ENCODE results near the gene PKP2. TPM values are rescaled to one million over a fixed set of nuclear protein-coding genes. Genes with fewer than 3 reads are reported as not detected.

PKP2 gene
- total and polyA plus RNA-seq, 9 of the 15 experiments (the other 6 are each of a cell fraction or from before 2014, with no cell fraction given): 1.6 to 4.2 (median 2.8) TPM

DNA sequence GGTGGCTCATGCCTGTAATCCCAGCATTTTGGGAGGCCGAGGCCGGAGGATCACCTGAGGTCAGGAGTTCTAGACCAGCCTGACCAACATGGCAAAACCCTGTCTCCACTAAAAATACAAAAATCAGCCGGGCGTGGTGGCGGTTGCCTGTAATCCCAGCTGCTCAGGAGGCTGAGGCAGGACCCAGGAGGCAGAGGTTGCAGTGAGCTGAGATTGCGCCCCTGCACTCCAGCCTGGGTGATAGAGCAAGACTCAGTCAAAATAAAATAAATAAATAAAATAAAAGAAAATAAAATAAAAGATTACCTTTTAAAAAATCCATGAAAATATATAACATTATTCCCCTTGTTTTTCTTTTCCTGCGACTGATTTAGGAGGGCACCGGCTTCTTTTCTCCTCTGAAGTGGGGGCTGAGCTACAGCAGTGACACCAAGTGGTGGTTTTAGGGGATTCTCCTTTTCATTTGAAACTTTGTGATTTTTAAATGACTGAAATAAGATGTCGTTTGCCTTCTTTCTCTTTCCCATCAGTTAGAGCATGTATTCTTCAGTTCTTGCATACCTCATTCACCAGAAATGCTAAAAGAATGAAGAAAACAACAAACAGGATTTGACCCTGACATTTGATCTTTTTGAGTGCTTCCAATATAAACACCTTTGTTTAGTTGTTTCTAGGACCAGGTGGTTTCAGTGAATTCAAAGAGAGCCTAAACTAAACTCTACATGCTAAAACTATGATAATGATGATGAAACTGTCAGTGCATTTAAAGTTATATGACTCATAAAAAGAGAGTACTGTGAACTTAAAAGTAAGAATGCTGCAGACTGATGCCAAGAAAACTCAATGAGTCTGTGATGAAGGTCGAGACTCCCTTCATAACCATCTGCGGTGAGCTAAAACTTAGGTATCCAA lies 22.6 kb upstream of the PKP2 start:
- ChIA-PET CTCF (ENCODE audit: low intra/inter-chr PET ratio) (interaction anchor here (0.7 to 1.2 kb wide), 2 partner anchors 163 to 553 kb away, joined by 3 to 10 read pairs; partner anchors contain the start of gene YARS2), POLR2A (interaction anchor here (1.5 kb wide), 1 partner anchor 163 kb away, joined by 4 read pairs; the partner anchor contains the start of gene YARS2)
- no peaks in the 10 kb centered on the region for H4K20me1 ChIP-seq (replicated peaks; ENCODE audit: control insufficient read depth, insufficient read depth, low read length)
- 19% methylated on average over 11 of the region's 11 CpGs for WGBS (ENCODE audit: insufficient coverage, low coverage, missing lambda C conversion rate)
- FAIRE-seq (no peak), ATAC-seq (peak; percentile 71; the same call in 2 of the 3 replicates), DNase-seq (ENCODE audit: extremely low read depth in 1 of 4, low spot score in 3 of 4) (peak; percentile 17 to 28 (median 22))
- no peaks in the 10 kb centered on the region for H3K36me3 ChIP-seq (ENCODE audit: control insufficient read depth, insufficient read depth, low read length)
- in situ Hi-C loops (cut with MboI): no loop called here
- no peaks in the 10 kb centered on the region for H3K79me2 ChIP-seq (ENCODE audit: control insufficient read depth, insufficient read depth, low read length)
- H3K27me3 ChIP-seq (ENCODE audit: control insufficient read depth in 2 of 2, insufficient read depth in 2 of 2, low read length in 2 of 2): no peaks in the 10 kb centered on the region
- no TSS peak for BruUV-seq (replicated peaks)
- no peak overlapping the region for H3K9ac ChIP-seq (ENCODE audit: insufficient read depth in 1 of 2, low read depth in 2 of 2, low read length in 2 of 2)
- no peaks in the 10 kb centered on the region for H3K9me3 ChIP-seq (replicated peaks; ENCODE audit: control insufficient read depth, insufficient read depth, low read depth, low read length)
- no peak overlapping the region for H2AFZ ChIP-seq (ENCODE audit: low read depth, low read length)
- no peak overlapping the region for H3K4me3 ChIP-seq
- intact Hi-C loops (cut with micrococcal nuclease): loop anchor here (1.0 kb wide), 1 partner anchor 163 kb away; no protein-coding TSS in a partner anchor
- no peaks in the 10 kb centered on the region for H3K4me1 ChIP-seq (replicated peaks in 1 of 2; ENCODE audit: control insufficient read depth in 2 of 2, insufficient read depth in 2 of 2, low read length in 2 of 2)
- no peak overlapping the region for H3K27ac ChIP-seq (ENCODE audit: extremely low read depth, low read depth, low read length)
- H3K4me2 ChIP-seq (ENCODE audit: insufficient read depth, low read length): no peak overlapping the region
- H3K9me1 ChIP-seq (ENCODE audit: control insufficient read depth, insufficient read depth, low read length): no peaks in the 10 kb centered on the region
- TF ChIP-seq, protein P1, sequence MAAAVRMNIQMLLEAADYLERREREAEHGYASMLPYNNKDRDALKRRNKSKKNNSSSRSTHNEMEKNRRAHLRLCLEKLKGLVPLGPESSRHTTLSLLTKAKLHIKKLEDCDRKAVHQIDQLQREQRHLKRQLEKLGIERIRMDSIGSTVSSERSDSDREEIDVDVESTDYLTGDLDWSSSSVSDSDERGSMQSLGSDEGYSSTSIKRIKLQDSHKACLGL (CRISPR knock-in tag; IDR thresholded peaks at IDR 0.05; ENCODE audit: borderline replicate concordance, poor library complexity, severe bottlenecking): no peak
- 0 out of 2 replicates have a peak, but pooled peaks have one; percentile 21 for TF ChIP-seq SMC3 (conservative IDR thresholded peaks at IDR 0.05; ENCODE audit: insufficient read depth, low read depth, low read length)
- TF ChIP-seq RAD21 (CRISPR knock-in tag; conservative IDR thresholded peaks at IDR 0.05 in 1 of 2, IDR thresholded peaks at IDR 0.05 in 1 of 2): peak; percentile 51 to 68
- TF ChIP-seq, protein P2, sequence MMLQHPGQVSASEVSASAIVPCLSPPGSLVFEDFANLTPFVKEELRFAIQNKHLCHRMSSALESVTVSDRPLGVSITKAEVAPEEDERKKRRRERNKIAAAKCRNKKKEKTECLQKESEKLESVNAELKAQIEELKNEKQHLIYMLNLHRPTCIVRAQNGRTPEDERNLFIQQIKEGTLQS (IDR thresholded peaks at IDR 0.05): peak; percentile 31; the same call in 1 of the 2 replicates
- TF ChIP-seq, protein P2 (CRISPR knock-in tag; conservative IDR thresholded peaks at IDR 0.05): no peak
- TF ChIP-seq, protein P3, sequence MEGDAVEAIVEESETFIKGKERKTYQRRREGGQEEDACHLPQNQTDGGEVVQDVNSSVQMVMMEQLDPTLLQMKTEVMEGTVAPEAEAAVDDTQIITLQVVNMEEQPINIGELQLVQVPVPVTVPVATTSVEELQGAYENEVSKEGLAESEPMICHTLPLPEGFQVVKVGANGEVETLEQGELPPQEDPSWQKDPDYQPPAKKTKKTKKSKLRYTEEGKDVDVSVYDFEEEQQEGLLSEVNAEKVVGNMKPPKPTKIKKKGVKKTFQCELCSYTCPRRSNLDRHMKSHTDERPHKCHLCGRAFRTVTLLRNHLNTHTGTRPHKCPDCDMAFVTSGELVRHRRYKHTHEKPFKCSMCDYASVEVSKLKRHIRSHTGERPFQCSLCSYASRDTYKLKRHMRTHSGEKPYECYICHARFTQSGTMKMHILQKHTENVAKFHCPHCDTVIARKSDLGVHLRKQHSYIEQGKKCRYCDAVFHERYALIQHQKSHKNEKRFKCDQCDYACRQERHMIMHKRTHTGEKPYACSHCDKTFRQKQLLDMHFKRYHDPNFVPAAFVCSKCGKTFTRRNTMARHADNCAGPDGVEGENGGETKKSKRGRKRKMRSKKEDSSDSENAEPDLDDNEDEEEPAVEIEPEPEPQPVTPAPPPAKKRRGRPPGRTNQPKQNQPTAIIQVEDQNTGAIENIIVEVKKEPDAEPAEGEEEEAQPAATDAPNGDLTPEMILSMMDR (IDR thresholded peaks at IDR 0.05 in 2 of 3, conservative IDR thresholded peaks at IDR 0.05 in 1 of 3; ENCODE audit: insufficient read depth in 2 of 3, low read depth in 1 of 3, low read length in 3 of 3): peak; percentile 45 to 58 (median 54); a peak in 5 of 6 replicates
- TF ChIP-seq BMI1 (IDR thresholded peaks at IDR 0.05; ENCODE audit: low read length): no peak
- no peak for TF ChIP-seq ZNF217 (CRISPR knock-in tag; IDR thresholded peaks at IDR 0.05)
- TF ChIP-seq, protein P4, sequence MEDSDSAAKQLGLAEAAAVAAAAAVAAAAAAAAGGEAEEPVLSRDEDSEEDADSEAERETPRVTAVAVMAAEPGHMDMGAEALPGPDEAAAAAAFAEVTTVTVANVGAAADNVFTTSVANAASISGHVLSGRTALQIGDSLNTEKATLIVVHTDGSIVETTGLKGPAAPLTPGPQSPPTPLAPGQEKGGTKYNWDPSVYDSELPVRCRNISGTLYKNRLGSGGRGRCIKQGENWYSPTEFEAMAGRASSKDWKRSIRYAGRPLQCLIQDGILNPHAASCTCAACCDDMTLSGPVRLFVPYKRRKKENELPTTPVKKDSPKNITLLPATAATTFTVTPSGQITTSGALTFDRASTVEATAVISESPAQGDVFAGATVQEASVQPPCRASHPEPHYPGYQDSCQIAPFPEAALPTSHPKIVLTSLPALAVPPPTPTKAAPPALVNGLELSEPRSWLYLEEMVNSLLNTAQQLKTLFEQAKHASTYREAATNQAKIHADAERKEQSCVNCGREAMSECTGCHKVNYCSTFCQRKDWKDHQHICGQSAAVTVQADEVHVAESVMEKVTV (CRISPR knock-in tag; IDR thresholded peaks at IDR 0.05): 0 out of 2 replicates have a peak, but pooled peaks have one; percentile 39
